Neural cell (in vitro differentiated cells): ENCODE data around the gene TMEM184A. TPM values are rescaled to one million over a fixed set of nuclear protein-coding genes. Genes with fewer than 3 reads are reported as not detected.

Source experiments
- H2AFZ ChIP-seq: fragments of 200-600, 300-800 bp; sonication (generic), shearing (Covaris generic); 2 replicates; pipeline ENCODE4 v1.6.0; 2014; ENCODE audit warnings: low read depth, mild to moderate bottlenecking, antibody characterized with exemption, low read length, moderate library complexity
- H3F3A ChIP-seq: fragments of 200-600 bp; shearing (Covaris generic); 2 replicates; pipeline ENCODE4 v1.6.1; 2016; ENCODE audit warnings: mild to moderate bottlenecking, moderate library complexity, mixed read lengths, antibody characterized with exemption, low read length; ENCODE audit not compliant: insufficient read depth, poor library complexity, severe bottlenecking
- H3K27ac ChIP-seq: fragments of 200-600, 300-800 bp; sonication (generic), shearing (Covaris generic); 2 replicates; pipeline ENCODE4 v1.5.1; 2014; ENCODE audit warnings: mild to moderate bottlenecking, low read length, moderate library complexity
- H3K27me3 ChIP-seq: fragments of 300-800, 200-600 bp; sonication (generic), shearing (Covaris generic); 2 replicates; pipeline ENCODE4 v1.6.0; 2014; ENCODE audit warnings: mild to moderate bottlenecking, low read depth, low read length, moderate library complexity; ENCODE audit not compliant: insufficient read depth
- H3K36me3 ChIP-seq: fragments of 300-800, 200-600 bp; sonication (generic), shearing (Covaris generic); 2 replicates; pipeline ENCODE4 v1.5.1; 2014; ENCODE audit warnings: mild to moderate bottlenecking, antibody characterized with exemption, low read length, moderate library complexity; ENCODE audit not compliant: insufficient read depth
- H3K4me2 ChIP-seq: fragments of 300-800, 200-600 bp; sonication (generic), shearing (Covaris generic); 2 replicates; pipeline ENCODE4 v1.6.0; 2014; ENCODE audit warnings: mild to moderate bottlenecking, low read length
- H3K4me3 ChIP-seq: fragments of 300-800, 200-600 bp; sonication (generic), shearing (Covaris generic); 2 replicates; pipeline ENCODE4 v1.5.1; 2014; ENCODE audit warnings: mild to moderate bottlenecking, low read length, moderate library complexity
- H3K79me2 ChIP-seq: fragments of 200-600 bp; shearing (Covaris generic); replicated peaks from 2 replicates; pipeline ENCODE4 v1.6.0; 2014; ENCODE audit warnings: mild to moderate bottlenecking, low read length, moderate library complexity; ENCODE audit not compliant: insufficient read depth
- H3K9ac ChIP-seq: fragments of 300-800, 200-600 bp; sonication (generic), shearing (Covaris generic); 2 replicates; pipeline ENCODE4 v1.6.1; 2016; ENCODE audit warnings: mild to moderate bottlenecking, low read length, mixed read lengths
- H3K9me2 ChIP-seq: fragments of 200-600 bp; shearing (Covaris generic); 2 replicates; pipeline ENCODE4 v1.6.1; 2016; ENCODE audit warnings: mild to moderate bottlenecking, low read length, mixed read lengths; ENCODE audit not compliant: insufficient read depth
- H3K9me3 ChIP-seq: fragments of 200-600, 300-800 bp; sonication (generic), shearing (Covaris generic); 2 replicates; pipeline ENCODE4 v1.6.1; 2016; ENCODE audit warnings: mild to moderate bottlenecking, mixed run types, low read length, moderate library complexity, mixed read lengths
- H4K20me1 ChIP-seq: fragments of 200-600 bp; shearing (Covaris generic); 2 replicates; pipeline ENCODE4 v1.6.1; 2016; ENCODE audit warnings: mild to moderate bottlenecking, mixed run types; ENCODE audit not compliant: insufficient read depth
- EP300 ChIP-seq: fragments of 450-650 bp; conservative IDR thresholded peaks from 2 replicates; pipeline ENCODE4 v1.6.1; 2014; ENCODE audit warnings: antibody characterized with exemption, mild to moderate bottlenecking, moderate library complexity; ENCODE audit not compliant: poor library complexity, severe bottlenecking
- EZH2 ChIP-seq: fragments of 200-600, 300-800 bp; shearing (Covaris generic), sonication (generic); IDR thresholded peaks from 2 replicates; pipeline ENCODE4 v1.6.1; 2014; ENCODE audit warnings: antibody characterized with exemption, low read length, borderline replicate concordance, mild to moderate bottlenecking; ENCODE audit not compliant: insufficient read depth, poor library complexity, severe bottlenecking
- MXI1 ChIP-seq: fragments of 450-650 bp; conservative IDR thresholded peaks from 2 replicates; pipeline ENCODE4 v1.6.1; 2014; ENCODE audit warnings: antibody characterized with exemption, mild to moderate bottlenecking; ENCODE audit not compliant: poor library complexity, severe bottlenecking
- POLR2AphosphoS5 ChIP-seq: IDR thresholded peaks from 2 replicates; pipeline ENCODE4 v1.6.1; 2012
- RAD21 ChIP-seq: fragments of 450-650 bp; conservative IDR thresholded peaks from 2 replicates; pipeline ENCODE4 v1.6.1; 2014; ENCODE audit warnings: antibody characterized with exemption, mild to moderate bottlenecking, moderate library complexity
- SMC3 ChIP-seq: fragments of 450-650 bp; conservative IDR thresholded peaks from 2 replicates; pipeline ENCODE4 v1.6.1; 2014; ENCODE audit warnings: antibody characterized with exemption, mild to moderate bottlenecking, moderate library complexity; ENCODE audit not compliant: poor library complexity
- TAF1 ChIP-seq: IDR thresholded peaks from 2 replicates; pipeline ENCODE4 v1.6.1; 2012; ENCODE audit warnings: low read depth
- polyA plus RNA-seq: library from polyadenylated mRNA; depleted of rRNA; stranded (reverse); fragments of >200 nt; gene quantifications from 2 replicates; pipeline ENCODE4 v1.2.3, GENCODE V29; 2014
- TF ChIP-seq, protein P1 (sequence below): IDR thresholded peaks from 2 replicates; pipeline ENCODE4 v1.6.1; 2012; ENCODE audit warnings: borderline replicate concordance
- TF ChIP-seq, protein P2 (sequence below): fragments of 450-650 bp; IDR thresholded peaks from 2 replicates; pipeline ENCODE4 v1.5.1; 2014; ENCODE audit warnings: antibody characterized with exemption, mild to moderate bottlenecking, moderate library complexity; ENCODE audit not compliant: poor library complexity, severe bottlenecking

TMEM184A gene
- polyA plus RNA-seq, 1 donor from 2014 or later = not detected

DNA sequence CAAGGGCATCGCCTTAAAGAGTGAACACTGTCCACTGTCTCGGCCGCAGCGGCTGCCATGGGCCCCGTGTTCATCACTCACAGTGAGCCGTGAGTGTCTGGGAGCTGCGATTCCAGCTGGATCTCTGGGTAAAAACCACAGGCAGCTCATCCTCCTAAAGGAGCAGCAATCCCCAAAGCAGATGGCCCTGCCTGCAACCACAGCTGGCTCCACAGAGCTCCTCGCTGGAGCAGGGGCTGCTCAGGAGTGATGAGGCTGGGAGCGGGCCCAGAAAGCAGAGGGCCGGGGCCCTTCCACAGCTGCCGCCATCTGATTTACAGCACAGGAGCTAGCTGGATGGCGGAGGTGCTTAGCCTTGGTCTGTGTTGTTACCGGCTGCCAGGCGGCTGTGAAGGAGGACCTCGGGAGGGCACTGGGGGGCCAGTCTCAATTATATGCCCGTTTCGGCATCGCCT lies 6.6 kb upstream of the TMEM184A start:
- H3K27me3 ChIP-seq = no peaks in the 10 kb centered on the region
- H3K36me3 ChIP-seq = no peaks in the 10 kb centered on the region
- H3K27ac ChIP-seq = no peak overlapping the region
- H3K4me3 ChIP-seq = no peak overlapping the region
- no peaks in the 10 kb centered on the region for H3K9me2 ChIP-seq
- no peak overlapping the region for H2AFZ ChIP-seq
- no peaks in the 10 kb centered on the region for H3K9me3 ChIP-seq
- TF ChIP-seq TAF1 (no peak), MXI1 (no peak), SMC3 (no peak), EP300 (no peak), RAD21 (no peak), POLR2AphosphoS5 (no peak), EZH2 (no peak)
- TF ChIP-seq, protein P1, sequence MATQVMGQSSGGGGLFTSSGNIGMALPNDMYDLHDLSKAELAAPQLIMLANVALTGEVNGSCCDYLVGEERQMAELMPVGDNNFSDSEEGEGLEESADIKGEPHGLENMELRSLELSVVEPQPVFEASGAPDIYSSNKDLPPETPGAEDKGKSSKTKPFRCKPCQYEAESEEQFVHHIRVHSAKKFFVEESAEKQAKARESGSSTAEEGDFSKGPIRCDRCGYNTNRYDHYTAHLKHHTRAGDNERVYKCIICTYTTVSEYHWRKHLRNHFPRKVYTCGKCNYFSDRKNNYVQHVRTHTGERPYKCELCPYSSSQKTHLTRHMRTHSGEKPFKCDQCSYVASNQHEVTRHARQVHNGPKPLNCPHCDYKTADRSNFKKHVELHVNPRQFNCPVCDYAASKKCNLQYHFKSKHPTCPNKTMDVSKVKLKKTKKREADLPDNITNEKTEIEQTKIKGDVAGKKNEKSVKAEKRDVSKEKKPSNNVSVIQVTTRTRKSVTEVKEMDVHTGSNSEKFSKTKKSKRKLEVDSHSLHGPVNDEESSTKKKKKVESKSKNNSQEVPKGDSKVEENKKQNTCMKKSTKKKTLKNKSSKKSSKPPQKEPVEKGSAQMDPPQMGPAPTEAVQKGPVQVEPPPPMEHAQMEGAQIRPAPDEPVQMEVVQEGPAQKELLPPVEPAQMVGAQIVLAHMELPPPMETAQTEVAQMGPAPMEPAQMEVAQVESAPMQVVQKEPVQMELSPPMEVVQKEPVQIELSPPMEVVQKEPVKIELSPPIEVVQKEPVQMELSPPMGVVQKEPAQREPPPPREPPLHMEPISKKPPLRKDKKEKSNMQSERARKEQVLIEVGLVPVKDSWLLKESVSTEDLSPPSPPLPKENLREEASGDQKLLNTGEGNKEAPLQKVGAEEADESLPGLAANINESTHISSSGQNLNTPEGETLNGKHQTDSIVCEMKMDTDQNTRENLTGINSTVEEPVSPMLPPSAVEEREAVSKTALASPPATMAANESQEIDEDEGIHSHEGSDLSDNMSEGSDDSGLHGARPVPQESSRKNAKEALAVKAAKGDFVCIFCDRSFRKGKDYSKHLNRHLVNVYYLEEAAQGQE = no peak
- TF ChIP-seq, protein P2, sequence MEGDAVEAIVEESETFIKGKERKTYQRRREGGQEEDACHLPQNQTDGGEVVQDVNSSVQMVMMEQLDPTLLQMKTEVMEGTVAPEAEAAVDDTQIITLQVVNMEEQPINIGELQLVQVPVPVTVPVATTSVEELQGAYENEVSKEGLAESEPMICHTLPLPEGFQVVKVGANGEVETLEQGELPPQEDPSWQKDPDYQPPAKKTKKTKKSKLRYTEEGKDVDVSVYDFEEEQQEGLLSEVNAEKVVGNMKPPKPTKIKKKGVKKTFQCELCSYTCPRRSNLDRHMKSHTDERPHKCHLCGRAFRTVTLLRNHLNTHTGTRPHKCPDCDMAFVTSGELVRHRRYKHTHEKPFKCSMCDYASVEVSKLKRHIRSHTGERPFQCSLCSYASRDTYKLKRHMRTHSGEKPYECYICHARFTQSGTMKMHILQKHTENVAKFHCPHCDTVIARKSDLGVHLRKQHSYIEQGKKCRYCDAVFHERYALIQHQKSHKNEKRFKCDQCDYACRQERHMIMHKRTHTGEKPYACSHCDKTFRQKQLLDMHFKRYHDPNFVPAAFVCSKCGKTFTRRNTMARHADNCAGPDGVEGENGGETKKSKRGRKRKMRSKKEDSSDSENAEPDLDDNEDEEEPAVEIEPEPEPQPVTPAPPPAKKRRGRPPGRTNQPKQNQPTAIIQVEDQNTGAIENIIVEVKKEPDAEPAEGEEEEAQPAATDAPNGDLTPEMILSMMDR = no peak
- H3K4me2 ChIP-seq = no peak overlapping the region
- no peaks in the 10 kb centered on the region for H3K79me2 ChIP-seq
- no peak overlapping the region for H3K9ac ChIP-seq
- no peaks in the 10 kb centered on the region for H3F3A ChIP-seq
- no peaks in the 10 kb centered on the region for H4K20me1 ChIP-seq

DNA sequence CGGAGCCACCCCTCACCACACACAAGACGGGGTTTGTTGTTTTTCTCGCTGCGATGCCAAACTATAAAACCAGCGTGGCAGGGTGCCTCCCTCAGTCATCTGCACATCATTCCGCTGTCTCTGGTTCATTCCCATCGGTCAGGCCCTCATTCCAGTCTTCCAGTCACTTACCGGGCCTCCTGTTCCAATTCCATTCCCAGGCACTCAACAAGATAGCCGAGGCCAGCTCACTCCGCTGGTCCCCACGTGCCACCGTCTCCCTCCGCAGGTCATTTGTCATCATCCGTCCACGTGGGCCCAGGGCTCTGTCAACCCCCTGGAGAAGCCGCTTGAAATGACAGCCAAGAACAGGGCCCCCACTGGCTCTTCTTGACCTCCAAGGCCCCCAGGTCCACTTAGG lies 6.1 kb upstream of the TMEM184A start:
- Histone ChIP-seq H3K4me2 (no peak overlapping the region), H2AFZ (no peak overlapping the region), H3K36me3 (no peaks in the 10 kb centered on the region), H3K9me2 (no peaks in the 10 kb centered on the region), H3F3A (no peaks in the 10 kb centered on the region), H3K27me3 (no peaks in the 10 kb centered on the region), H3K4me3 (no peak overlapping the region), H4K20me1 (no peaks in the 10 kb centered on the region), H3K9me3 (no peaks in the 10 kb centered on the region), H3K27ac (no peak overlapping the region), H3K79me2 (no peaks in the 10 kb centered on the region), H3K9ac (no peak overlapping the region)
- TF ChIP-seq RAD21 = no peak
- TF ChIP-seq POLR2AphosphoS5 = no peak
- TF ChIP-seq, protein P2 = no peak
- TF ChIP-seq, protein P1 = no peak
- TF ChIP-seq TAF1 = no peak
- no peak for TF ChIP-seq EZH2
- TF ChIP-seq EP300 = no peak
- TF ChIP-seq MXI1 = no peak
- no peak for TF ChIP-seq SMC3
